DMS114 treated with DMSO at 0.1 percent for 48 hours (cell line): ENCODE results near the gene UBXN1.
"Not testable (repeated sequence)": the region's sequence is repeated elsewhere in the genome, so short reads cannot be mapped to it uniquely, and the experiment has no call there.

Experiments
- DNase-seq: peaks from one replicate; lab custom pipeline; 2025; ENCODE audit not compliant: unreplicated experiment; lab: John Stamatoyannopoulos, UW

UBXN1 gene

DNA sequence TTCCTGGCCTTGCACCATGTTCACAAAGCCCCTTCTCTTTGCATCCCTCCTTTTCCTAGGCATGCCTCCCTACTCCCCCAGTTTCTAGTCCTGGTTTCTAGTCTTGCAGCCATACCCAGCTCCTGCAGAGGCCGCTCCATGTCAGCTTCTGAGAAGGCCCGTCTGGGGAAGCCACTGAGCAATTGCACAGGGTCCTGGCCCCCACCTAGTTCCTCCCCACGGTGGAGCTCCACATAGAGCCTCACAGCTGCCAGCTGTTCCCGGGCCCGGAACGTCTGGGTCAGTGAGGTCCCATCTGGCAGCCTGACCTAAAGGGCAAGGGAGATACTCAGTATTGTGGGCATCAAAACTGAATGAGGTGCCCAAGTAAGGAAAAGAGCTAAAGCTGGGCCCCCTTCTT, 2.2 kb downstream of the UBXN1 start:
- no peak for DNase-seq

DNA sequence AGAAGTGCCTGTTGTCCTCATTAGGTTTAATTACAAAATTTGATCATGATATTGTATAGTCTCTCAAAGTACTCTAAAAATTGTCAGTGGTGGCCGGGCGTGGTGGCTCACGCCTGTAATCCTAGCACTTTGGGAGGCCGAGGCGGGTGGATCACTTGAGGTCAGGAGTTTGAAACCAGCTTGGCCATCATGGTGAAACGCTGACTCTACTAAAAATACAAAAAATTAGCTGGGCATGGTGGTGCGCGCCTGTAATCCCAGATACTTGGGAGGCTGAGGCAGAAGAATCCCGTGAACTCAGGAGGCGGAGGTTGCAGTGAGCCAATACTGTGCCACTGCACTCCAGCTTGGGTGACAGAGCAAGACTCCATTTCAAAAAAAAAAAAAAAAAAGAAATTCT, 3.5 kb downstream of the UBXN1 start:
- not testable (repeated sequence) for DNase-seq

DNA sequence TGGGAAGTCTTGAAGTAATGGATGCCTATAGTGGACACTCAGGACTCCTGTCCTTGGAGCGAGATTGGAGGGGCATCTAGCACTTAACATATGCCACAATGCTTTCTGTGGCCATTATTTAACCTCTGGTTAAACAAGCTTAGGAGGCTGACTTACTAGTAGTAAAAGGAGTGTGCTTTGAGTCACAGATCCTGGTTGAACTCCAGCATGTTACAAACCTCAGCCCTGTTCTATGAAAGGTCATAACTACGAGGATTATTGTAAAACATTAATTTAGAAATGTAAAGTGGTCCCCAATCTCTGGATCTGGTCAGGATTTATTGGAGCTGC, 5.7 kb downstream of the UBXN1 start:
- no peak for DNase-seq

DNA sequence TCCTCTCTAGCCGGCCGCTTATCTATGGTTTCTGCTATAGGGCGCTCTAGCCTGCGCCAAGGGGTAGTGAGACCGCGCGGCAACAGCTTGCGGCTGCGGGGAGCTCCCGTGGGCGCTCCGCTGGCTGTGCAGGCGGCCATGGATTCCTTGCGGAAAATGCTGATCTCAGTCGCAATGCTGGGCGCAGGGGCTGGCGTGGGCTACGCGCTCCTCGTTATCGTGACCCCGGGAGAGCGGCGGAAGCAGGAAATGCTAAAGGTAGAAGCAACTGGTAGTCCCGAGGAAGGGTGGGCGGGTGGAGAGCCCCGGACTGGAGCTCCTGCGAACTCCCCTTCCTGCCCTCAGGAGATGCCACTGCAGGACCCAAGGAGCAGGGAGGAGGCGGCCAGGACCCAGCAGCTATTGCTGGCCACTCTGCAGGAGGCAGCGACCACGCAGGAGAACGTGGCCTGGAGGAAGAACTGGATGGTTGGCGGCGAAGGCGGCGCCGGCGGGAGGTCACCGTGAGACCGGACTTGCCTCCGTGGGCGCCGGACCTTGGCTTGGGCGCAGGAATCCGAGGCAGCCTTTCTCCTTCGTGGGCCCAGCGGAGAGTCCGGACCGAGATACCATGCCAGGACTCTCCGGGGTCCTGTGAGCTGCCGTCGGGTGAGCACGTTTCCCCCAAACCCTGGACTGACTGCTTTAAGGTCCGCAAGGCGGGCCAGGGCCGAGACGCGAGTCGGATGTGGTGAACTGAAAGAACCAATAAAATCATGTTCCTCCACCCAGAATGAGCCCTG, 7.1 kb downstream of the UBXN1 start, which contains the start of the genes LBHD1 and UQCC3:
Gene LBHD1, minus strand, starts transcription at position 660 of the 782 bp plus-strand sequence. CDS start 2,236 bp downstream, outside the sequence.
Gene UQCC3, plus strand, starts transcription at position 66 of the 782 bp plus-strand sequence. Its CDS starts 73 bp downstream, at position 139.
- peak; percentile 80 for DNase-seq

DNA sequence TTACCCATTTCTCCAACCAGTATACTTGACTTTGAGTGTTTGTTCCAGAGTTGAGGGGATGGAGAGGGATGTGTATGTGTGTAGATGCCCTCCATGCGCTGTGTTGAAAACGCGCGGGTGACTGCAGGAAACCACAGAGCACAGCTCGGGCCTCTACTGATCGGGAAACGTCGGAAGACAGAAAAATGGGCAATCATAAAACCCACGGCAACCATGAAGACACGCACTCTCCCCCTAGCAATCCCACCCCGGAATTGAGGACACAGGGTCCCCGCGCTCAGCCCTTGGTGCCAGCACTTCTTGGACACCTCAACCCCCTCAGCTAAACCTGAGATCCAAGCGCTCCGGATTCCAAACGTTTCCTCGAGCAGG, 7.7 kb downstream of the UBXN1 start:
- peak; percentile 82 for DNase-seq

DNA sequence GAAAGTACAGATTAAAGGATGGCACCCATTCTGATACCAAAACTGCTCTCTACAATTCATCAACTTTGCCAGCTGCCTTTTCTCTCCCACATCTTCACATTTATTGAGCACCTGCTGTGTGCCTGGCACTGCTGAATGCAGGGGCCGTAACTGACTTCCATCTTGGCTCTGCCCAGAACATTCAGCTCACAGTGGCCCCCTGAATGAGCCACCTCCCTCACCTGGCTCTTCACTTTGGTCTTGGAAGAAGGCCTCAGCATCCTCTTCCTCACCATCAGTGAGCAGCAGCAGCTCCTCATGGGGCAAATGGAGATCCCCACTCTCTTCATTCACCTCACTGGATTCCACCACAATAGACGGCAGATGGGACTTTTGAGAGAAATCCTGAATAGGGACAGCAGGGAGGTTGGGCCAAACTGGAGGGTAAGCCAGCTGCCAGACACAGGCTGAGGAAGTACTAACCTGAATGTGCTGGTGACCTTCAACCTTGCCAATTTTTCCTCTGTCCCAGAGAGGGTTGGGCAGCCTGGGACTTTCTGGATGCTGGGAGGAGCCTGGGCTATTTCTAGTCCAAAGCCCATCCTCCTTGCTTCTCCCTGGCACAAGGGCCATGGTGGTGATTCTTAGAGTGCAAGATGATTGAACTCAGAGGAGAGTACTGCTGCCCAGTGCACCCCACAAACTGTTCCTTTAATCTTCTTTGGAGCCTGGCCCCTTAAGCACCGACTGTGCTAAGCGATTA, 9.3 kb downstream of the UBXN1 start:
- DNase-seq = no peak

DNA sequence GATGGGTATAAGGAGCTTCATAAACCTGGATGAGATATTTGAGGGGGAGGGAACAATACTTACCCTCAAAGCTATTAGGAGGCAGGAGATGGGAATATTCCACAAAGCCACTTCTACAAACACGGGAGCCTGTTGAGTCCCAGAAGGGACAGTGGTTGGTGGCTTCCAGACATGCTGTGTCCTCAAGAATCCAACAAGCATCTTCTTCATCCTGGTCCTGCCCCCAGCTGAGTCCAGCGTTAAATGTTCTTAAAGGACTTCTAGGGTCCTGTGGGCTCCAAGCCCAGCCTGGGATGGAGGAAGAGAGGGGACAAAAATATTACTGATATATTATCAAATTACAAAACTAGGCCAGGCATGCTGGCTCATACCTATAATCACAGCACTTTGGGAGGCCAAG, 11.4 kb downstream of the UBXN1 start:
- DNase-seq = no peak

DNA sequence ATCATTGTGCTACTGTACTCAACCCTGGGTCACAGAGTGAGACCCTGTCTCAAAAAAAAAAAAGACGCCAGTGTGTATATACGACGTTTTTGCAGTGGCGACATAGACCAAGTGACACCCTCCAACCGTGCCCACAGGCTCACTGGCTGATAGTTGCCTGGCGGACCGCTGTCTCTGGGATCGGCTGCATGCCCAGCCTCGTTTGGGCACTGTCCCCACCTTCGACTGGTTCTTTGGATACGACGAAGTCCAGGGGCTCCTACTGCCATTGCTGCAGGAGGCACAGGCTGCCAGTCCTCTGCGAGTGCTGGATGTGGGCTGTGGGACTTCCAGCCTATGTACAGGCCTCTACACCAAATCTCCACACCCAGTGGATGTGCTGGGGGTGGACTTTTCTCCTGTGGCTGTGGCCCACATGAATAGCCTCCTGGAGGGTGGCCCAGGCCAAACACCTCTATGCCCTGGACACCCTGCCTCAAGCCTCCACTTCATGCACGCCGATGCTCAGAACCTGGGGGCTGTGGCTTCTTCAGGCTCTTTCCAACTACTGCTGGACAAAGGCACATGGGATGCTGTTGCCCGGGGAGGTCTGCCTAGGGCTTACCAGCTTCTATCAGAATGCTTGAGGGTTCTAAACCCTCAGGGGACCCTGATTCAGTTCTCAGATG, 12.5 kb downstream of the UBXN1 start:
- no peak for DNase-seq

DNA sequence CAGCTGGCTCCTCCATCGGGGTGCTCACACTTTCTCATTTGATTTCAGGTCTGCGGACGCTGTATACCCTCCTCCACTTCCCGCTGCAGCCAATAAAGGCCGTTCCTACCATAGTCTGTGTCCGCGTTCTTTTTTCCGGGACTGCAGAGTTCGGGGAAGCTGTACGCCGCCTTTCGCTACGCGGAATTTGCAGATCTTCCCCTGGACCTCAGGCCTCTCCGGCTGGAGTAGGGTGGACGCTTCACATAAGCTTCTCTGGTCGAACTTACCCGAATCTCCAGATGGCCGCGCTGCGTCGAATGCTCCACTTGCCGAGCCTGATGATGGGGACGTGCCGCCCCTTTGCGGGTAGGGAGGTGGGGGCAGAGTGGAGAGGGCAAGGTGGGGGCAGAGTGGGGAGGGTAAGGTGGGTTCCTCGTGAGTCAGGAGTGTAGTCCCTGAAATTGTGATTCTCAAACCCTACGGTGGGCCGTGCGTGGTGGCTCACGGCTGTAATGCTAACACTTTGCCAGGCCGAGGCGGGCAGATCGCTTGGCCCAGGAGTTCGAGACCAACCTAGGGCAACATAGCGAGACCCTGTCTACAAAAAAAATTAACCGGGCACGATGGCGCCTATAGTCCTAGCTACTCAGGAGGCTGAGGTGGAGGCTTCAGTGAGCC, 13.1 kb downstream of the UBXN1 start:
- no peak for DNase-seq

DNA sequence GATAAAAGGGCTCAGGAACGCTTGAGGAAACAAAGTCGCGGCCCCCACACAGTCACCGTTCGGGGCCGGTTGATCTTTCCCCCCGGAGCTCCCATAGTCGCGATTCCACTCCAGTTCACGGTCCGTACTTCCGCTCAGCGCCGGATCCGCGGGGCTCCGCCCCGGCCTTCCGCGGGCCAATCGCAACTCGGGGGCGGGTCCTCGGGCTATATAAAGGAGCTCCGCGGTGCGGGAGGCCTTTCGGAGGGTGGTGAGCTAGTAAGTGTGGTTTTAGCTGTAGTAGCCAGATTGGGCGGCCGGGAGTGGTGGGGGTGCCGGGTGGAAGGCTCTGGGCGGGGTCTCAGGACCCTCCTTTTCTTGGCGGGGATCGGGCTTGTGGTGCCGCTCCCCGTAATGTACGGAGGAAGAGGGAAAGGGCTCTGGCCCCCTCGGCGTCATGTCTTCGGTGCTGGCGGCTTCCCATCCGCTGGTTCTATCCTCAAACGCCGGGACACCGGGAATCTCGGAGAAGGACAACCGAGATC, 13.7 kb downstream of the UBXN1 start, which contains the start of the genes C11orf98 and CSKMT:
Gene C11orf98, minus strand, starts transcription at position 136 of the 524 bp plus-strand sequence. Its CDS starts 41 bp downstream, at position 95.
Gene CSKMT, plus strand, starts transcription at position 238 of the 524 bp plus-strand sequence. CDS start 568 bp downstream, outside the sequence.
- peak; percentile 92 for DNase-seq

DNA sequence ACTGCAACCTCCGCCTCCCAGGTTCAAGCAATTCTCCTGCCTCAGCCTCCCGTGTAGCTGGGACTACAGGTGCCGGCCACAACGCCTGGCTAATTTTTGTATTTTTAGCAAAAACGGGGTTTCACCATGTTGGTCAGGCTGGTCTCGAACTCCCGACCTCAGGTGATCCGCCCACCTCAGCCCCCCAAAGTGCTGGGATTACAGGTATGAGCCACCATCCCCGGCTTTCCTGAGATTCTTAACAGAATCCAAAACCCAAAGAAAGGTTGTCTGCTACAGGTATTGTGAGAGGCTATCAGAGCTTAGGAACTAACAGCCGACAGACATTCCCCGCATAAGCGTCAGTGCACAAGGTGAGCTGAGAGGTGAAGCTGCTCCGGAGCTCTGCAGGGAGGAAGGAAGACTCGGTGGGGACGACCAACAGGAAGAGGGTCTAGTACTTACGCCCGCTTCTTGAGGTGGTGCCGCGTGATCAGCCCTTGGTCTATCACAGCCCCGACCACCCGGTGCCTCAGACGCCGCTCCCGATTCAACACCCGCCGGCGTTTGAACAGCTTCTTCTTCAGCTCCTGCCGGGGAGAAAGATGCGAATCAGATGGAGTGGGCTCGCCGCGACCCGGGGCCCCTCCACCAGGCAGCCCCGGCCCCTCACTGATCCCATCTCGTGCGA, 14.3 kb downstream of the UBXN1 start:
- peak; percentile 79 for DNase-seq

DNA sequence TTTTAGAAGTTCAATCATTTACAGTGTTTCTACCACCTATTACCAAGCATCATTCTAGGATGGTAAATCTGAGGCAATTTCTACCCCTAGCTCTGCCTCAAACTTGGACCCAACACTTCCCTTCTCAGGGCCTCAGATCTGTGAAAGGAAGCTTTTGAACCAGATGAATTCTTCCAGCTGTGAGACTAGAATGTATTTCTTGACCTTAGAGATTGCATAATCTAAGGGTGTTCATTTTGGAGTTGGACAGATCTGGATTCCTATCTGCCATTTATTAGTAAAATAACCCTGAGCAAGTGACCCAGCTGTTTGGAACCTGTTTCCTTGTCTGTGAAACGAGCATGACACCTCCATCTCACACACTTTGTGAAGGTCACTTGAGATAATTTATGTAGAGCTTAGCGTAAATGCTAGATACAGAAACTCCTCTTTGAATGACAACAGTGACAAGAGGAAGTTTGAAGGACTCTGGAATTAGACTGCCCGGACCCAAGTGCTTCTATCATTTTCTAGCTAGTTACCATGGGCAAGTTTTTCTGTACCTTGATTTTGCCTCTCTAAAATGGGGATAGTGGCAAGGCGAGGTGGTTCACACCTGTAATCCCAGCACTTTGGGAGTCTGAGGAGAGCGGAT, 22.0 kb downstream of the UBXN1 start:
- no peak for DNase-seq

DNA sequence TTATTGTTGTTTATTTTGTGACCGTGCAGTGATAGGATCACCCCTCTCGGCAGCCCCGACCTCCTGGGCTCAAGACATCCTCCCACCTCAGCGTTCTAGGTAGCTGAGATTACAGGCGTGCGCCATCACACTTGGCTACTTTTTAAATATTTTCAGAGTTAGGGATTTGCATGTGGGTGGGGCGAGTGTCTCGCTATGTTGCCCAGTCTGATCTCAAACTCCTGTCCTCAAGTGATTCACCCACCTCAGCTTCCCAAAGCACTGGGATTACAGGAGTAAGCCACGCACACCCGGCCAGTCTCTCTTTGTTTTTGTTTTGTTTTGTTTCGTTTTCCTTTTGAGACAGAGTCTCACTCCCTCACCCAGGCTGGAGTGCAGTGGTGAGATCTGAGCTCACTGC, 24.6 kb downstream of the UBXN1 start:
- DNase-seq = no peak

DNA sequence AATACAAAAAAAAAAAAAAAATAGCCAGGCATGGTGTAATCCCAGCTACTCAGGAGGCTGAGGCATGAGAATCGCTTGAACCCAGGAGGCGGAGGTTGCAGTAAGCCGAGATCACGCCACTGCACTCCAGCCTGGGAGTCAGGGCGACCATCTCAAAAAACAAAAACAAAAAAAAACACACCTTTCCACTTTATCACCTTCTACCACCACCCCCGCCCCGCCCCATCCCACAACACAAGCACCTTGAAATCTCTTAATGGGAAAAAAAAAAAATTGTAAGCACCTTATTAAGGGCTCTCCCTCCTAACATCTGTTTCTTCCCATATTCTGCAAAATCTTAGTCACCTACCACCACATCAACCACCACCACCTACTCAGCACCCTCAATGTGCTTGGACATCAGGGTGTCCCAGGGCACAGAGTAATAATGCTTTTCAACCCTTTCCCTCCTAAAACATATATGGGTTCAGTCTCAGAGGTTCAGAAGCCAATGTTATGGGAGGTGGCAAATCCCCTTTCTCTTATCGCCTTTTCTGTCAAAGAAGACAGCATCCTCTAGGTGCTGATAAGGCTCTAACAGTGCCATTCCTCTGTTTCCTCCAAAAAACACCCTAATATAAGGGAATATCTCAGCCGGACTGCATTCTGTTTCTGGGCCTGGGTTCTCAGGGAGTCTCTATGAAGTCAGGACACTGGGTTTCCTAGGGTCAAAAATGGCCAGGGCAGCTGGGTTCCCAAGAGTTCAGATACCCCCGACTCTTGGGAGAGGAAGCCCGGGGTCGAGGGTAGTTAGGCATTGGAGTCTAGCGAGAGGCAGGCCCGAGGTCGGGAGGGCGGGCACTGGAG, 26.5 kb downstream of the UBXN1 start:
- no peak for DNase-seq

DNA sequence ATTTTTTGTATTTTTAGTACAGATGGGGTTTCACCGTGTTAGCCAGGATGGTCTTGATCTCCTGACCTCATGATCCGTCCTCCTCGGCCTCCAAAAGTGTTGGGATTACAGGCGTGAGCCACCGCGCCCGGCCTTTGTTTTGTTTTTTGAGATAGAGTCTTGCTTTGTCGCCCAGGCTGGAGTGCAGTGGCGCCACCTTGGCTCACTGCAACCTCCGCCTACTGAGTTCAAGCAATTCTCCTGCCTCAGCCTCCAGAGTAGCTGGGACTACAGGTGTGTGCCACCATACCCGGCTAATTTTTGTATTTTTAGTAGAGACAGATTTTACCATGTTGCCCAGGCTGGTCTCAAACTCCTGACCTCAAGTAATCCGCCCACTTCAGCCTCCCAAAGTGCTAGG, 28.6 kb downstream of the UBXN1 start:
- DNase-seq = not testable (repeated sequence)

DNA sequence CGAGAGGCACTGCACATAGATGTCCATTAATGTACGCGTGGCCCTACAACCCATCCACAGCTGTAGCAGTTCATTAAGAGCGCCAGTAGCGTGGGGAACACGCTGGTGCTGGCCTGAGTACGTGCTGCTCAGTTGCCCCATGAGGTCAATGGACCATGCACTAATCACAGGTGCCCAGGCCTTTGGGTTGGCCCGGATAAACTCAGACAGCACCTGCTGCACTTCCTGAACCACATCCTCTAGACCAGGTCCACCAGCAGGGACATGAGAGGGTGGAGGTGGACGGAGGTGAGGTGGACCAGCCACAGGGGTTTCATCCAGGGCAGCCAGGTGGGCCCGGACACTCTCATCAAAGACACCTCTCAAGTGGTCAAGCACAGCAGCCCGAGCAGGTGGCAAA, 29.4 kb downstream of the UBXN1 start:
- no peak for DNase-seq

DNA sequence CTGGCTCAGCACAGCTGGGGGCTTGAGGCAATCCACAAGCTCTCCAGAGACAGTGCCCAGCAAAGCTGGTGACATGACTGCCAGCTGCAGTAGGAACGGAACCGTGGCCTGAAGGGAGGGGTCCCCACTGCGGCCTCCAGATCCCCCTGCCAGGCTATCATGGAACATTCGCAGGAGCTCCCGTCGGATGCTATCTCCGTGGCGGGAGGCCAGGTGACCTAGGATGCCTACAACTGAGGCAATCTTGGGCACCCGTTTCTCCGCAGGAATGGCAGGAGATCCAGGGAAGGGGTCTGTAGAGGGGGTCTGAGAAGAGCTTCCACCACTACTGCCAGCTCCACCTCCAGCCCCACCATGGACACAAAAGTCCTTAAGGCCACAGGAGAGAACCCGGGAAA, 29.9 kb downstream of the UBXN1 start:
- no peak for DNase-seq

DNA sequence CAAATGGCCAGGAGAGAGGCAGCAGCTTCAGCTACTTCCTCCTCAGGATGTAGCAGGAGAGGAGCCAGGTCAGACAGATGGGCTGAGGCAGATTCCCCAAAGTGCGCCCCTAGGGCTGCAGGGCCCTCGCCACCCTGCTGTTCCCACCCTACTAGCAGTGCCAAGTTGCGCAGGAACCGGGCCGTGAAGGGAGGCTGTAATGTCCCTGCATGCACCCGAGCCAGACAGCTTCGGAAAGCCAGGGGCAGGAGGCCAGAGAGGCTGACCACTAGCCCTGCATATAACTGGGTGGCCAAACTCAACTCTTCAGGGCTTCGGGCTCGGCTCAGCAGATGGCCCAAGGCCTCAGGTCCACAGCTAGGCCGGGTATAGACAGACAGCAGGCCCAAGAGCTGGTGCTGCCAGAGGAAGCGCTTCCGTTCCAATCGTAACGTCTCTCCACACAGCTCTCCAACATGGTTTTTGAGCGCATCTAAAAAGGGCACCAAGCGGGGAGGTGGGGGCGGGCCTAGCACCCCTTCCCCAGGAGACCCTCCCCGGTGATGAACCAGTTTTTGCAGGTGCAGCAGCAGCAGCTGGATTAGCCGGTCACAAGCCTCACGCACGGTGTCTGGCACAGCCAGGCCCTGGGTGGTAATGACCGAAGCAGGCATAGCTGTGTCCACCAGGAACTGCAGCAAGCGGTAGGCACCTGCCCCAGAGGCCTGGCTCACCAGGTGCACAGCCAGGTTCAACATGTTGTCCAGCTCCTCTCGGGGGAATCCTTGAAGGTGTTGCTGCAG, 30.5 kb downstream of the UBXN1 start:
- DNase-seq = no peak
